Fibroblast of lung (primary cell): ENCODE measurements around the gene DCAF8. TPM values are rescaled to one million over a fixed set of nuclear protein-coding genes. Genes with fewer than 3 reads are reported as not detected.

ENCODE experiments used
- DNase-seq, 2 donors: peaks; one replicate each; pipeline versions ENCODE4 v3.0.0 to v3.0.0-alpha.2; 2010; ENCODE audit warnings: low read depth in 2 of 2
- H2AFZ ChIP-seq: 2 replicates; pipeline ENCODE4 v1.5.1; 2012; ENCODE audit warnings: low read length, control low read depth, inconsistent platforms
- H3K27ac ChIP-seq: 2 replicates; pipeline ENCODE4 v1.5.1; 2011; ENCODE audit warnings: low read length, control low read depth; ENCODE audit not compliant: insufficient read depth
- H3K27me3 ChIP-seq: 2 replicates; pipeline ENCODE4 v1.5.1; 2011; ENCODE audit warnings: mild to moderate bottlenecking, low read length; ENCODE audit not compliant: control insufficient read depth, insufficient read depth
- H3K36me3 ChIP-seq: 2 replicates; pipeline ENCODE4 v1.5.1; 2011; ENCODE audit warnings: low read length; ENCODE audit not compliant: control insufficient read depth, insufficient read depth
- H3K4me1 ChIP-seq: 2 replicates; pipeline ENCODE4 v1.5.1; 2011; ENCODE audit warnings: low read length; ENCODE audit not compliant: control insufficient read depth, insufficient read depth; ENCODE audit errors: extremely low read depth
- H3K4me2 ChIP-seq: 2 replicates; pipeline ENCODE4 v1.5.1; 2011; ENCODE audit warnings: low read length, control low read depth; ENCODE audit not compliant: insufficient read depth; ENCODE audit errors: extremely low read depth
- H3K4me3 ChIP-seq, 4 experiments: fragments of 200-600 bp in 1 of 4; sonication (generic) in 1 of 4; replicated peaks in 1 of 4; 2 replicates each; pipeline ENCODE4 v1.5.1; 2011 to 2016; ENCODE audit warnings: low read length in 4 of 4, low read depth in 3 of 4, mild to moderate bottlenecking in 3 of 4, control low read depth in 2 of 4, inconsistent platforms in 1 of 4, mixed read lengths in 1 of 4; ENCODE audit not compliant: insufficient read depth in 1 of 4; ENCODE audit errors: control extremely low read depth in 1 of 4
- H3K79me2 ChIP-seq: 2 replicates; pipeline ENCODE4 v1.5.1; 2012; ENCODE audit warnings: mild to moderate bottlenecking, low read length, inconsistent platforms; ENCODE audit not compliant: control insufficient read depth, insufficient read depth
- H3K9ac ChIP-seq: 2 replicates; pipeline ENCODE4 v1.5.1; 2011; ENCODE audit warnings: mild to moderate bottlenecking, low read length, control low read depth; ENCODE audit not compliant: insufficient read depth
- H3K9me3 ChIP-seq: 2 replicates; pipeline ENCODE4 v1.5.1; 2012; ENCODE audit warnings: low read depth, low read length; ENCODE audit not compliant: control insufficient read depth, insufficient read depth
- H4K20me1 ChIP-seq: 2 replicates; pipeline ENCODE4 v1.5.1; 2011; ENCODE audit warnings: low read length; ENCODE audit not compliant: control insufficient read depth, insufficient read depth; ENCODE audit errors: extremely low read depth
- EZH2 ChIP-seq: IDR thresholded peaks from 2 replicates; pipeline ENCODE4 v1.5.1; 2012; ENCODE audit warnings: low read length, control low read depth, mild to moderate bottlenecking; ENCODE audit errors: missing control alignments
- polyA plus RNA-seq, 2 donors: library from polyadenylated mRNA; depleted of rRNA in 1 of 2; stranded (reverse) in 1 of 2; unstranded in 1 of 2; fragments of >200 nt; gene quantifications; 2 replicates each; pipeline ENCODE4 v1.2.1, GENCODE V29; 2011 to 2012; ENCODE audit warnings: missing spikeins in 1 of 2
- total RNA-seq: library from RNA; depleted of rRNA; stranded (reverse); fragments of >200 nt; gene quantifications from 2 replicates; pipeline ENCODE4 v1.2.1, GENCODE V29; 2014
- TF ChIP-seq, protein P1 (sequence below), 2 donors: IDR thresholded peaks in 1 of 2; conservative IDR thresholded peaks in 1 of 2; 1 replicate in 1 of 2; 2 replicates in 1 of 2; pipeline ENCODE4 v1.5.1; 2011 to 2012; ENCODE audit warnings: low read length in 2 of 2, control low read depth in 1 of 2, inconsistent platforms in 1 of 2, low read depth in 1 of 2, mild to moderate bottlenecking in 1 of 2

The DCAF8 gene
- total and polyA plus RNA-seq, 2 donors (not counting 1 experiment from before 2014, with no cell fraction given), result 72.6 to 89.8 TPM

DNA sequence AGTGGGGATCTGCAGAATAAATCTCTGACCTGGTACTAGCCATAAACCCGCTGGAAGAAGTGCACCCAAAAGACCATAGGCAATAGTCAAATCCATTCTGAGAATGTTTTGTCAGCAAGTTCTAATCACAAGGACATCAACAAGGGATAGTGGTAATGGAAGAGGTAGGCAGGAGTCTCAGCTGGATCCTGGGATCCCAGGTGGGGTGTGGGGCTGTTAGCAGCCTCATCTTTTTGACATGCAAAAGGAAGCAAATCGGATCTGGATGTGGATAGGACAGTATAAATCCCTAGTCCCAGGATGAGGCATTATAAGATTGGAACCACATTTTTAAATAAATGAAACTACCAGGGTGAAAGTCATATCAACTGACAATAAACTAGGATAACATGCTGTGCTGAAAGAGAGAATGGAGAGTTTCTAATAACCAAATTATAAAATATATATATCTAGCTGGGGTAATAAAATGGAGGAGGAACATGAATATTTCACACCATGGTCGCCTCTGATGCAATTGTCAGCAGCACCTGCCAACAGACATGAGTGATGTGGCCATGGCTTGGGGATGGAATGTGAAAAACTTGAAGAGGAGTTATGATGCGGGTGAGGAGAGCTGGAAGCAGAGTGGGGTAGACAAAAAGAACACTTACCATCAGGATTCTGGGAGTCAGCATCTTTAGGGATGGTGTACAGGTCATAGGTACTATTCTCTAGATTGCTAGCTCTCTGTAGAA is 46.3 kb upstream of the DCAF8 start:
- no peaks in the 10 kb centered on the region for H4K20me1 ChIP-seq
- H3K4me1 ChIP-seq, result no peaks in the 10 kb centered on the region
- no peaks in the 10 kb centered on the region for H3K27me3 ChIP-seq
- no peaks in the 10 kb centered on the region for H3K9me3 ChIP-seq
- no peak for DNase-seq
- H3K4me2 ChIP-seq, result no peak overlapping the region
- TF ChIP-seq EZH2, result no peak
- peaks cover 28% of the 10 kb centered on the region for H3K36me3 ChIP-seq
- no peaks in the 10 kb centered on the region for H3K79me2 ChIP-seq
- no peak overlapping the region for H3K27ac ChIP-seq
- no peak overlapping the region for H3K9ac ChIP-seq
- no peak overlapping the region for H2AFZ ChIP-seq
- no peak overlapping the region for H3K4me3 ChIP-seq

DNA sequence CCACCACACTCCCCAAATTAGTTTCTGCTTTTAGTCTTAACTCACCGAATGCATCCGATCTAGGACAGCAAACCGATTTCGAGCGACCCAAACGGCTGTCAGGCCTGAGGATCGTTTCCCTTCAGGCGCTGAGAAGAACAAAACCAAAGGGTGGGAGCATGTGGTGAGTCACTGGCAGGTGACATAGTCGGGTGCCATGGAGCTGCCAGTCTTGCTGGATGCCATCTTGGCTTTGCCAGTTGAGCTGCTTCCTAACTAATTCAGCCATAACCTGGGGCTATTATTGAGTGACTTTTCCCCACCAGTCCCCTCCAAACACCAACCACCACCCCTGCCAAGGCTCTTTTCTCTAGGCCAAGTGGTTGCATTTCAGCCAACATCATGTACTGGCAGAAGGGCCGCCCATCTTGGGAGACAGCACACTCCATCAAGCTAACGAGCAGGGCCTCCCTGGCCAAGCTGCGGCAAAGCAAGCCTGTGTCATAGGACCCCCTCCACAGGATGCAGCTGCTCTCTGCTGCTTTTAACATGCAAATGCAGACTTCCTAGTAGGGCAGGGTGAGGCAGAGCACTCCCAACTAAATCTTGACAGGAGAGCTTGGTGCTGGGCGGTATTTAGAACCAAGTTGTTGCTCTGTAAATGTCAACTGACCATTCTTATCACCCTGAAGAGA is 44.9 kb upstream of the DCAF8 start:
- Histone ChIP-seq H3K79me2 (no peaks in the 10 kb centered on the region), H3K4me2 (no peak overlapping the region), H3K9ac (no peak overlapping the region), H4K20me1 (no peaks in the 10 kb centered on the region), H3K27me3 (no peaks in the 10 kb centered on the region), H2AFZ (no peak overlapping the region), H3K4me1 (no peaks in the 10 kb centered on the region), H3K9me3 (no peaks in the 10 kb centered on the region), H3K27ac (no peak overlapping the region), H3K36me3 (peaks cover 22% of the 10 kb centered on the region), H3K4me3 (no peak overlapping the region)
- no peak for DNase-seq
- TF ChIP-seq, protein P1, sequence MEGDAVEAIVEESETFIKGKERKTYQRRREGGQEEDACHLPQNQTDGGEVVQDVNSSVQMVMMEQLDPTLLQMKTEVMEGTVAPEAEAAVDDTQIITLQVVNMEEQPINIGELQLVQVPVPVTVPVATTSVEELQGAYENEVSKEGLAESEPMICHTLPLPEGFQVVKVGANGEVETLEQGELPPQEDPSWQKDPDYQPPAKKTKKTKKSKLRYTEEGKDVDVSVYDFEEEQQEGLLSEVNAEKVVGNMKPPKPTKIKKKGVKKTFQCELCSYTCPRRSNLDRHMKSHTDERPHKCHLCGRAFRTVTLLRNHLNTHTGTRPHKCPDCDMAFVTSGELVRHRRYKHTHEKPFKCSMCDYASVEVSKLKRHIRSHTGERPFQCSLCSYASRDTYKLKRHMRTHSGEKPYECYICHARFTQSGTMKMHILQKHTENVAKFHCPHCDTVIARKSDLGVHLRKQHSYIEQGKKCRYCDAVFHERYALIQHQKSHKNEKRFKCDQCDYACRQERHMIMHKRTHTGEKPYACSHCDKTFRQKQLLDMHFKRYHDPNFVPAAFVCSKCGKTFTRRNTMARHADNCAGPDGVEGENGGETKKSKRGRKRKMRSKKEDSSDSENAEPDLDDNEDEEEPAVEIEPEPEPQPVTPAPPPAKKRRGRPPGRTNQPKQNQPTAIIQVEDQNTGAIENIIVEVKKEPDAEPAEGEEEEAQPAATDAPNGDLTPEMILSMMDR (conservative IDR thresholded peaks at IDR 0.05 in 1 of 2, IDR thresholded peaks at IDR 0.05 in 1 of 2; ENCODE audit: low read depth in 1 of 2, low read length in 2 of 2), result no peak

DNA sequence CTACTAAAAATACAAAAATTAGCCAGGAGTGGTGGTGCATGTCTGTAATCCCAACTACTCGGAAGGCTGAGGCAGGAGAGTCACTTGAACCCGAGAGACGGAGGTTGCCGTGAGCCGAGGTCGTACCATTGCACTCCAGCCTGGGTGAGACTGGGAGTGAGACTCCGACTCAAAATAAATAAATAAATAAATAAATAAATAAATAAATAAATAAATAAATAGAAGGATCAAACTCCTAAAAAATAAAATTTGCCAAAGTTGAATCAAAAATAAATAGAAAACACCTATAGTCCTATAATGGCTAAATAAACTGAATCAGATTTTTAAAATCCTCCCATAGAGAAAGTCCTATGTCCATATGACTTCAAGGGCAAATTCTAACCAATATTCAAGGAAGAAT is 37.8 kb upstream of the DCAF8 start:
- Histone ChIP-seq H3K79me2 (no peaks in the 10 kb centered on the region), H4K20me1 (no peaks in the 10 kb centered on the region), H3K9me3 (no peaks in the 10 kb centered on the region), H3K4me2 (no peak overlapping the region), H3K4me1 (no peaks in the 10 kb centered on the region), H3K27ac (no peak overlapping the region), H3K36me3 (peaks cover 28% of the 10 kb centered on the region), H2AFZ (no peak overlapping the region), H3K9ac (no peak overlapping the region), H3K4me3 (no peak overlapping the region), H3K27me3 (no peaks in the 10 kb centered on the region)
- no peak for TF ChIP-seq EZH2
- TF ChIP-seq, protein P1 (conservative IDR thresholded peaks at IDR 0.05 in 1 of 2, IDR thresholded peaks at IDR 0.05 in 1 of 2; ENCODE audit: low read depth in 1 of 2, low read length in 2 of 2), result no peak
- DNase-seq, result no peak
